Neural crest cell (in vitro differentiated cells): ENCODE measurements around the gene APOBEC3H. TPM values are rescaled to one million over a fixed set of nuclear protein-coding genes. Genes with fewer than 3 reads are reported as not detected.

ENCODE experiments used
- DNase-seq: peaks from one replicate; pipeline ENCODE4 v3.0.0; 2021; ENCODE audit warnings: low read depth, mixed read lengths, low spot score
- H3K27ac Mint-ChIP-seq: one replicate; pipeline ENCODE4 v1.8.0; 2021; ENCODE audit warnings: mild to moderate bottlenecking, mixed read lengths; ENCODE audit not compliant: unreplicated experiment
- H3K27me3 Mint-ChIP-seq: 2 replicates; pipeline ENCODE4 v1.8.0; 2021; ENCODE audit warnings: low read depth, mild to moderate bottlenecking, mixed read lengths
- H3K36me3 Mint-ChIP-seq: 2 replicates; pipeline ENCODE4 v1.8.0; 2021; ENCODE audit warnings: low read depth, mild to moderate bottlenecking, mixed read lengths
- H3K4me1 Mint-ChIP-seq: 2 replicates; pipeline ENCODE4 v1.8.0; 2021; ENCODE audit warnings: mixed read lengths
- H3K4me3 Mint-ChIP-seq: one replicate; pipeline ENCODE4 v1.8.0; 2021; ENCODE audit warnings: mild to moderate bottlenecking, mixed read lengths
- H3K9me3 Mint-ChIP-seq: 2 replicates; pipeline ENCODE4 v1.8.0; 2021; ENCODE audit warnings: mixed read lengths
- CTCF ChIP-seq: fragments of 200-600 bp; sonication (generic); conservative IDR thresholded peaks from 2 replicates; pipeline ENCODE4 v1.5.0; 2021; ENCODE audit warnings: antibody characterized with exemption, mild to moderate bottlenecking
- total RNA-seq: library from RNA; stranded (reverse); gene quantifications from 2 replicates; pipeline ENCODE4 v1.2.1, GENCODE V29; 2021

APOBEC3H gene
- total RNA-seq, 1 donor from 2014 or later: not detected

- Mint-ChIP-seq H3K9me3 (no peaks in the 10 kb centered on the region), H3K4me3 (peak within 1 kb of the TSS; percentile 84), H3K27me3 (peaks cover 63% of the 10 kb centered on the region), H3K4me1 (peaks cover 11% of the 10 kb centered on the region), H3K27ac (no peak within 1 kb of the TSS), H3K36me3 (no peaks in the 10 kb centered on the region)
- no peak for TF ChIP-seq CTCF
- peak; percentile 77 for DNase-seq
These were observed 55.6 kb downstream of the APOBEC3H start, which contains the start of gene CBX7 for GRCh38 chr22:39152511-39153219. TSS of gene CBX7 (minus strand) at chr22:39152680. CDS start at chr22:39152444, 236 bp downstream.

GRCh38 chr22:39153220-39153717, 56.2 kb downstream of the APOBEC3H start:
- no peak overlapping the region for H3K27ac Mint-ChIP-seq
- H3K36me3 Mint-ChIP-seq: no peaks in the 10 kb centered on the region
- H3K27me3 Mint-ChIP-seq: peaks cover 69% of the 10 kb centered on the region

More at GRCh38 chr22:39153220-39153717, 56.2 kb downstream of the APOBEC3H start:
- no peak for TF ChIP-seq CTCF
- Mint-ChIP-seq H3K4me1 (peaks cover 11% of the 10 kb centered on the region), H3K4me3 (peak overlapping the region; percentile 84), H3K9me3 (no peaks in the 10 kb centered on the region)
- DNase-seq: no peak

Other genes with a start within 250 kb of the APOBEC3H start
- 45.8 and 48.2 TPM in 2 replicates for gene CBX6, start 225.0 kb upstream of the APOBEC3H start, total RNA-seq
- not detected in 2 replicates for gene APOBEC3A, start 139.6 kb upstream of the APOBEC3H start, total RNA-seq
- 12.3 and 14.5 TPM in 2 replicates for gene APOBEC3B, start 114.9 kb upstream of the APOBEC3H start, total RNA-seq
- 8.1 and 9.5 TPM in 2 replicates for gene APOBEC3C, start 83.0 kb upstream of the APOBEC3H start, total RNA-seq
- gene APOBEC3D, start 76.1 kb upstream of the APOBEC3H start, total RNA-seq: 1.1 and 1.4 TPM in 2 replicates
- 5.9 and 6.7 TPM in 2 replicates for gene APOBEC3F, start 56.4 kb upstream of the APOBEC3H start, total RNA-seq
- 1.3 and 2.1 TPM in 2 replicates for gene APOBEC3G, start 20.0 kb upstream of the APOBEC3H start, total RNA-seq
- 2.3 and 2.4 TPM in 2 replicates for gene CBX7, start 55.4 kb downstream of the APOBEC3H start, total RNA-seq
- gene PDGFB, start 147.7 kb downstream of the APOBEC3H start, total RNA-seq: 0.16 and 0.80 TPM in 2 replicates
- gene RPL3, start 222.4 kb downstream of the APOBEC3H start, total RNA-seq: 2,294 and 2,333 TPM in 2 replicates